Dermis blood vessel endothelial cell (primary cell): Measurements from ENCODE around the gene DEFB131B. TPM values are rescaled to one million over a fixed set of nuclear protein-coding genes. Genes with fewer than 3 reads are reported as not detected.
"Not testable (repeated sequence)": the region's sequence is repeated elsewhere in the genome, so short reads cannot be mapped to it uniquely, and the experiment has no call there.

Experiments
- DNase-seq: peaks from one replicate; pipeline ENCODE4 v3.0.0; 2010
- total RNA-seq: library from RNA; depleted of rRNA; stranded (reverse); fragments of >200 nt; gene quantifications from 2 replicates; pipeline ENCODE4 v1.2.3, GENCODE V29; 2014

The DEFB131B gene, protein sequence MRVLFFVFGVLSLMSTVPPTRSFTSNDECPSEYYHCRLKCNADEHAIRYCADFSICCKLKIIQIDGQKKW
- not detected in 2 replicates for total RNA-seq

DNA sequence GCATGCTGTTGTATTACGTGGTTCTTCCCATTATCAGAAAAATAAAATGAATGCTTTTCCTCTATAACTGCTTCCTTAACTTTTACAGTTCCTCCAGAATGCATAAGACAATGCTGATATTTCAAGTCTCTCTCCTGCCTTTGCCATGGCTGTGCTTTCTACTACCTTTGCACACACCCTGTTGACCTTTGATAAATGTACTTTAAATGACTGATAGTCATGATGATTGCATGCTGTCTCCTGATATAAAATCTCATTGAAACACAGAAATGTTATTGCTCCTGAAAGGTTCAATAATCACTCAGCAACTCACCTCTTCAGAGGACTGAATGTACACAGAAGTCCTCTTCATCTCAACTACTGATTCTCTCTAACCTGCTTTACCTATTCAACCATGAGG lies at the start of gene DEFB131B:
DEFB131B (plus strand) TSS at position 395 of the 400 bp plus-strand sequence; CDS start at position 395, 0 bp downstream.
- not testable (repeated sequence) for DNase-seq

DNA sequence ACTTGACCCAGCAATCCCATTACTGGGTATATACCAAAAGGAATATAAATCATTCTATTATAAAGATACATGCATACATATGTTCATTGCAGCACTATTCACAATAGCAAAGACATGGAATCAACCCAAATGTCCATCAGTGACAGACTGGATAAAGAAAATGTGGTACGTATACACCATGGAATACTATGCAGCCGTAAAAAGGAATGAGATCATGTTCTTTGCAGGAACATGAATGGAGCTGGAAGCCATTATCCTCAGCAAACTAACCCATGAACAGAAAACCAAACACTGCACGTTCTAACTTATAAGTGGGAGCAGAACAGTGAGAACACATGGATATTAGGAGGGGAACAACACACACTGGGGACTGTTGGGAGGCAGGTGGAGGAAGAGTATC lies 49.0 kb upstream of the DEFB131B start:
- DNase-seq, result not testable (repeated sequence)

DNA sequence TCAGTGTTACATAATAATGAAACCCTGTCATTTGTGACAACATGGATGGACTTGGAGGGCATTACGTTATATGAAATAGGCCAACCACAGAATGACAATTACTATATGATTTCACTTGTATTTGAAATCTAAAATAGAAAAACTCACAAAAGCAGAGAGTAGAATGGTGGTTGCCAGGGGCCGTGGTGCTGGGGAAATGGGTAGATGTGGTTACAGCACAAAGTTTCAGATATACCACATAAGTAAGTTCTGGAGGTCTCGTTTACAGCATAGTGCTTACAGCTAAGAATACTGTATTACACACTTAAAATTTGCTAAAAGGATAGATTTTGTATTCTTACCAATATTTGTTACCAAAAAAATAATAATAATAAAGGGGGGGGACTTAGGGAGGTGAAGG lies 48.6 kb upstream of the DEFB131B start:
- not testable (repeated sequence) for DNase-seq

DNA sequence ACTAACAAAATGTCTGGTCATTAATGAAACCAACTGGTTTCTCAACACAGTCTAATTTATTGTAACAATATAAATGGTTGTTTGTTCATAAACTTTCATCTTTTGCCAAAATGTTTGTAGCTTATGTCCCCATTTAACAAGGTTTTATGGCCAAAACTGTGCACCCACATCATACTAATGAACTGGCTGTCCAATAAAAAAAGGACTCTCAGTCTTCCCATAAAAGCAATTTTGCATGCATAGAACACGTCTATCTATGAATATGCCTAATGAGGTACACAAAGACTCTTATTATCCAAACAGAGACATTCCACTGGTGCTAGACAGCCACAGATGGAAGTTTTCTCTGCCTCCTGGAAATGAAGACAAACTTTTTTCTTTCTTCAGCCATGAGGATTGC lies 45.4 kb upstream of the DEFB131B start, which contains the start of gene DEFB108B:
DEFB108B (plus strand) TSS at position 390 of the 400 bp plus-strand sequence; CDS start at position 390, 0 bp downstream.
- DNase-seq, result not testable (repeated sequence)

DNA sequence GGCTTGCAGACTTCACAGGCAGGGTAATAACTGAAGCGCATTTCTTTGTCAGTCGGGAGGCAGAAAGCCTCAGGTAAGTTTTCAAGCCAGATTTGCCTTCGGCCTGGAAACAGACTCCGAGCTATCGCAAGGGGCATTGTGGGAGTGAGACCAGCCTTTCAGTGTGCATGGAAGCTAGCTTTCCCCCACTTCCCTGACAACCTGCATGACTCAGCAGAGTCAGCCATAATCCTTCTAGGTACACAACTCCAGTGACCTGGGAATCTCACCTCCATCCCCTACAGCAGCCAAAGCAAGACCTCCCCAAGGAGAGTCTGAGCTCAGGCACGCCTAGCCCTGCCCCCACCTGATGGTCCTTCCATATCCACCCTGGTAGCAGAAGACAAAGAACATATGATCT lies 35.5 kb upstream of the DEFB131B start:
- DNase-seq, result not testable (repeated sequence)

DNA sequence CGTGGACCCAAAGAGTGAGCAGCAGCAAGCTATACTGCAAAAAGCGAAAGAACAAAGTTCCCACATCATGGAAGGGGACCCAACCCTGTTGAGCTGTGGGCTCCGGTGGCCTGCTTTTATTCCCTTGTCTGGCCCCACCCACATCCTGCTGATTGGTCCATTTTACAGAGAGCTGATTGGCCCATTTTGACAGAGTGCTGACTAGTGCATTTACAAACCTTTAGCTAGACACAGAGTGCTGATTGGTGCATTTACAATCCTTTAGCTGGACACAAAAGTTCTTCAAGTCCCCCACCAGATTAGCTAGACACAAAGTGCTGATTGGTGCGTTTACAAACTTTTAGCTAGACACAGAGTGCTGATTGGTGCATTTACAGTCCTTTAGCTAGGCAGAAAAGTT lies 34.9 kb upstream of the DEFB131B start:
- not testable (repeated sequence) for DNase-seq

DNA sequence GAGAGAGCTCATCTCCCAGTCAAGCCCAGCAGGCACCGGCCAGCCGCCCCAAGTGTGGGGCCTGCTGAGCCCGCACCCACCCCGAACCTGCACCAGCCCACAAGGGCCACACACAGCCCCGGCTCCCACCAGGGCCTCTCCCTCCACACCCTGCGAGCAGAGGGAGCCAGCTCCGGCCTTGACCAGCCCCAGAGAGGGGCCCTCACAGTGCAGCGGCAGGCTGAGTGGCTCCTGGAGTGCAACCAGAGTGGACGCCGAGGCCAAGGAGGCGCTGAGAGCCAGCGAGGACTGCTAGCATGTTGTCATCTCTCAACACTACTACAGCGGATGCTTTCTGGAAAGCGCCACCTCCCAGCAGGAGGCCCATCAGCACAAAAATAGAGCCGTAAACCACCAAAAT lies 34.4 kb upstream of the DEFB131B start:
- DNase-seq, result no peak

DNA sequence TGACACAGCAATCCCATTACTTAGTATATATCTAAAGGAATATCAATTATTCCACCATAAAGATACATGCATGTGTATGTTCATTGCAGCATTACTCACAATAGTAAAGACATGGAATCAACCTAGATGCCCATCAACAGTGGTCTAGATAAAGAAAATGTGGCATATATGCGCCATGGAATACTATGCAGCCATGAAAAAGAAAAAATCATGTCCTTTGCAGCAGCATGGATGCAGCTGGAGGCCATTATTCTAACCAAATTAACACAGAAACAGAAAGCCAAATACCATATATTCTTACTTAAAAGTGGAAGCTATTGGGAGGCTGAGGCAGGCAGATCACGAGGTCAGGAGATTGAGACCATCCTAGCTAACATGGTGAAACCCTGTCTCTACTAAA lies 24.4 kb upstream of the DEFB131B start:
- not testable (repeated sequence) for DNase-seq

DNA sequence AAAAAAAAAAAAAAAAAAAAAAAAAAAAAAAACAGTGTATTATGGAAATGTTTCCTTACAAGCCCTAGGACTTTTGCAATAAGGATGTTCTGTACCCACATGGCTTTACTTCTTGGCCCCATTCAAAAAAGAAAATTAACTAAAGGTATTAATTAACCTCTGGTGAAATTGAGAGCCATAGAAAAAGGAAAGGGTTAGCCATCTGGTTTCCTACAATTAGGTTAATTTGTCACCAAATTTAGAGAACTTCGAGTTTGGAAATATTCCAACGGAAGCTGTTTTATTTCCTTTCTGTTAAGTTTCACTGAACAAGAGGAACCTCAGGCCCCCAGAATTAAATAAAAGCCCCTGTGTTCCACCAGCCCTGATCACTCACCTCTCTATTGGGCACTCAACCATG lies 22.4 kb upstream of the DEFB131B start:
- DNase-seq, result not testable (repeated sequence)

DNA sequence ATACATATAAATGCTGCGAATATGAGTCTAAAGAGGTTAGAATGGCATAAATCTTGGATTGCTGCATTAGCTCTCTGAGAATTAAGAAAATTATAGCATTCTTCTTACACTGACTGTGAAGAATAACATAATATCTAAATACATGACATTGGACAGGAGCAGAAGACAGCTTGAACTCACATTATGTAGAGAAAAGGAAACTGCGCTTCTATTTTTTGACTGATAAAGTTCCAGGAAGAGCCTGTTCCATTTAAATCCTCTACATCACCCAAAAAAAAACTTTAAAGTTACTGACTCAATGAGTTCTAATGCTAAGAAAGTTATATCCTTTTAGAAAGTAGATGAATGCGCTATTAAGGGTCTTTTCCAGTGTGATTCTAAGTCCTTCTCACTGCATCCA lies 17.4 kb upstream of the DEFB131B start:
- DNase-seq, result not testable (repeated sequence)

DNA sequence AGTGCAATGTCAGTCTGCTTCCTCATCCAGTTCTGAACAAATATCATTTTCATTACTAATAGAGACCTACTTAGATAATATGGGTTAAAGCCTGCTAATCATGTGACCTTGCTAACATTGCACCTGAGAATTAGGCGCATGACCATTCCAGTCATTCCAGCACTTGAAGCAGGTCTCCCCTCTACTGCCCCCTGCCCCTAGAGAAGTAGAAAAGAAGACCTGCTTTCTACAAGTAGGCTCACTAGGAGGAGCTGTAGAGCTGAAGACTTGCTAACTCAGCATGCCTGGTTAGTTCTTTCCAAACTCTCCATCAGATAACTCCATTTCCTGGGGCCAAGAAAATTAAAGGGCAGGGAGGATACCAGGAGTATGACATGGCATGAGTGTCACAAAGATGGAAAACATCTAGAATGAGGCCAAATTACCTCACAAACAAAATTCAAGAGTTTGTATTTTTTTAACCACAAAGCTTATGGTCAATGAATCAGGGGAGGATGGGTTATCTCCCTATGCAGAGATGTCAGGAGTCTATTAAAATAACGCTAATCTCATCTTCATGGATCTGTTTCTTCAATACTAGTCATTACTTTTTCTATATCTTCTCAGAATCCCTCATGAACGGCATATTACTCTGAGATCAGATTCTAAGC lies 14.2 kb upstream of the DEFB131B start:
- DNase-seq, result peak; percentile 72

DNA sequence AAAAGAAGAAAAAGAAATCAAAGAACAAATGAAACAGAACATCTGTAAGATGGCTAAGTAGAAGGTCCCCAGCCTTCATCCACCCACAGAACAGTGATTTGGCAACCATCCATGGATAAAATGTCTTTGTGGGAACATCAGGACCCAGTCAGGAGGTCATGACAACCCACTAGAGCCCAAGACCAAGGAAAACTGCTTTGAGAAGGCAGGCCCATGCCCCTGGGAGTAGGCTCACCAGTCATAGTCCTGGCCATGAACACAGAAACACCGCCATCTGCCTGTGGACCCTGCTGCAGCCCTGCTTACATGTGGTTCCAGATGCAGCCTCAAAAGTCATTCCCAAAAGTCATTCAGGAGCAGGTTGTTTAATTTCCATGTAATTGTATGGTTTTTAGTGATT lies 11.0 kb upstream of the DEFB131B start:
- not testable (repeated sequence) for DNase-seq

DNA sequence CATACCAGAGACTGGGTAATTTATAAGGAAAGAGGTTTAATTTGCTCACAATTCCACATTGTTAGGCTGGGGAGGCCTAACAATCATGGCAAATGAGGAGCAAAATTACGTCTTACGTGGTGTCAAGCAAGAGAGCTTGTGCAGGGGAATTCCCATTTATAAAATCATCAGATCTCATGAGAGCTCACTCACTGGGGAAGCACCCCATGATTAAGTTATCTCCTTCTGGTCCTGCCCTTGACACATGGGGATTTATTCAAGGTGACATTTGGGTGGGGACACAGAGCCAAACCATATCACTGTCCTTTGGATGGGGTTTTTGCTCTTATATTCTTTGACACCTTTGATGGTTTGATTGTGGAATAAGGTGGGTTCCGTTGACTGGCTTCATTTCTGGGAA lies 8.3 kb upstream of the DEFB131B start:
- not testable (repeated sequence) for DNase-seq

DNA sequence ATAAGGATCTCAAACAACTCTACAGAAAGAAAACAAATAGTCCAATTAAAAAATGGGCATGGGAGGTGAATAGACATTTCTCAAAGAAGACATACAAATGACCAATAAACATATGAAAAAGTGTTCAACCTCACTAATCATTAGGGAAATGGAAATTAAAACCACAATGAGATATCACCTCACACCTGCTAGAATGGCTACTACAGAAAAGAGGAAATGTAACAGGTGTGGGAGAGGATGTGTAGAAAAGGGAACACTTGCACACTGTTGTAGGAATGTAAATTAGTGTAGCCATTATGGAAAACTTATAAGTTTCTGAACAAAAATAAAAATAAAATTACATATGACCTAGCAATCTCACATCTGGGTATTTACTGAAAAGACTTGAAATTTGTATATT lies 7.6 kb upstream of the DEFB131B start:
- DNase-seq, result not testable (repeated sequence)

DNA sequence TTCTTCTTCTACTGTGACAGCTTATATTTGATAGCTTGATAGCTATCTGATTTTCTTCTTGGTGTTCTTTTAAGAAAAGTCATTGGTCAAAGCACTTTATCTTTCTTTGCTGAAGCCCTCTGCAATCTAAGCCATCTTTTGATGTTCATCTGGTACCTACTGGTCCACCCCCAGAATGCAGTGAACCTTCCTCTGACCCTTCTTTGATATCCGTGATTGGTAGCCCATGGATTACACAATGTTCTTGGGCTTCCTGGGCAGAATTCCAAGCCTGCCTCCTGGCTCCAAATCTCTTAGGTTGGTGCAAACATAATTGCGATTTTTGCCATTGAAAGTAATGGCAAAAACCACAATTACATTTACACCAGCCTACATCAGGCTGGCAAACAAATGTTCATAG lies 2.0 kb upstream of the DEFB131B start:
- DNase-seq, result not testable (repeated sequence)

DNA sequence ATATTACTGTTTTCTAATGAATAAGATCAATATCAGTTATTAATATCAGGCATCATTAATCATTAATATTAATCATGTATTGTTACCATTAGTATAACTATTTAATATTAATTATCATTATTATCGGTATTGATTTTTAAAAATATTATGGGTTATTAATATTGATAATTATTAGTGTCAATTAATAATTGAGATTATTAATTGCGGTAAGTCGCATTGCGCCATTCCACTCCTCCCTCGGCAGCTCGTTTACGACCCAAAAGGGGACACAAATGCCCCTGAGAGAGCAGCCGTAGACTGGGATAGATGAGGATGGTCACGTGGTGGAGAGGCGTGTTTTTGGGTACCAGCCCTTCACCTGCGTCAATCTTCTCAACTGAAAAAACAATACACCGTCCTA lies 7.6 kb downstream of the DEFB131B start:
- not testable (repeated sequence) for DNase-seq

DNA sequence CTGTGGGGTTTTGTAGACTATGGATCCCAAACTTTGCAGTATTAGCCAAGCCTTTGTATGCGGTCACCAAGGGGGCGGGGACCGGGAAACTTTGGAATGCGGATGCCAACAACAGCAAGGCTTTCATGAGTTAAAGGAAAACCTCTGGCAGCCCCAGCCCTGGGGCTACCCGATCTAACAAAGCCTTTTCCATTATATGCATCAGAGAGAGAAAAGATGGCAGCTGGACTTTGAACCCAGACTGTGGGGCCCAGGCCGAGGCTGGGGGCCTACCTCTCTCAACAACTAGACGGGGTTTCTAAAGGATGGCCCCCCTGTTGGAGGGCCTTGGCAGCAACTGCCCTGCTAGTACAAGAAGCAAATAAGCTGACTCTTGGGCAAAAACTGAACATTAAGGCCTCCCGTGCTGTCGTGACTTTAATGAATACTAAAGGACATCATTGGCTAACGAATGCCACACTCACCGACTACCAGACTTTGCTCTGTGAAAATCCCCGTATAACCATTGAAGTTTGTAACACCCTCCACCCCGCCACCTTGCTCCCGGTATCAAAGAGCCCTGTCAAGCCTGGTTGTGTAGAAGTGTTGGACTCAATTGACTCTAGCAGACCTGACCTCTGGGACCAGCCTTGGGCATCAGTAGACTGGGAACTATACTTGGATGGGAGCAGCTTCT lies 10.2 kb downstream of the DEFB131B start:
- DNase-seq, result not testable (repeated sequence)

DNA sequence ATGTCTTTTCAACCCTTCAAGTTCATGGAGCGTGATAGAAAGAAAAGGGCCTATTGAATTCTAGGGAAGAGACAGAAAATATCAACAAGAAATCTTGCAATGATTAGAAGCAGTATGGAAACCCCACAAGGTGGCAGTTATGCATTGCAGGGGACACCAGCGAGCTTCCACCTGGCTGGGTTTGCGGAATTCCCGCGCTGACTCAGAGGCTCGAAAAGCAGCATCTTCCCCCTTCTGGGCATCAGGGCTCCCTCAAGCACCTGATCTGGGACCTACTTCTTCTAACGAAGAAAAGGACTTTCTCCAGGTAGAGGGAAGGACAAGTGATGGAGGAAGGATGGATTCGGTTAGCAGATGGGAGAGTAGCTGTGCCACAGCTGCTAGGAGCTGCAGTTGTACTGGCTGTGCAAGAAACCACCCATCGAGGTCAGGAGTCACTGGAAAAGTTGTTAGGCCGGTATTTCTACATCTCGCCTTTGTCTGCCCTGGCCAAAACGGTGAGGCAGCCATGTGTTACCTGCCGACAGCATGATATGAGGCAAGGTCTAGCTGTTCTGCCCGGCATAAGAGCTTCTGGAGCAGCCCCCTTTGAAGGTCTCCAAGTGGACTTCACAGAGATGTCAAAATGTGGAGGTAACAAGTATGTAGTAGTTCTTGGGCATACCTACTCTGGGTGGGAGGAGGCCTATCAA lies 11.1 kb downstream of the DEFB131B start:
- not testable (repeated sequence) for DNase-seq

DNA sequence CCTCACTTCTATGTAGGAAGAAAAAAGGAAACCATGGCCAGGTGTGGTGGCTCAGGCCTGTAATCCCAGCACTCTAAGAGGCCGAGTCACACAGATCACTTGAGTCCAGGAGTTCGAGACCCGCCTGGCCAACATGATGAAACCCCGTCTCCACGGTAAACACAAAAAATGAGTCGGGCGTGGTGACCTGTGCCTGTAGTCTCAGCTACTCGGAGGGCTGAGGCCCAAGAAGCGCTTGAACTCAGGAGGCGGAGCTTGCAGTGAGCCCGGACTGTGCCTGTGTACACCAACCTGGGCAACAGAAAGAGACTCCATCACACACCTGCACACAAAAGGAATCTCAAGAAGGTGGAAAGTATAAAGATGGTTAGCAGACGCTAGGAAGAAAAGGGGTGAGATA lies 17.7 kb downstream of the DEFB131B start:
- no peak for DNase-seq

DNA sequence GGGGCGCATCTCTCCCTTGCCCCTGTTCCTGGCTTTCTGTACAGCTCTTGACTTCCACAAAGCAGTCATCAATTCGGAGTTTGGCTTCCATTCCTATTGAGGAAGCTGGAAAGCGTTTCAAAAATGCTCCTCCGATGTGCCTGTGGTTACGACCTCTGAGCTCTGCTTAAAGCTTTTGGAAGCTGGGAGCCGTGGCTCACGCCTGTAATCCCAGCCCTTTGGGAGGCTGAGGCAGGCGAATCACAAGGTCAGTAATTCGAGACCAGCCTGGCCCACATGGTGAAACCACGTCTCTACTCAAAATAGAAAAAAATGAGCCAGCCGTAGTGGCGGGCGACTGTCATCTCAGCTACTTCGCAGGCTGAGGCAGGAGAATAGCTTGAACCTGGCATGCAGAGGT lies 22.9 kb downstream of the DEFB131B start:
- not testable (repeated sequence) for DNase-seq

DNA sequence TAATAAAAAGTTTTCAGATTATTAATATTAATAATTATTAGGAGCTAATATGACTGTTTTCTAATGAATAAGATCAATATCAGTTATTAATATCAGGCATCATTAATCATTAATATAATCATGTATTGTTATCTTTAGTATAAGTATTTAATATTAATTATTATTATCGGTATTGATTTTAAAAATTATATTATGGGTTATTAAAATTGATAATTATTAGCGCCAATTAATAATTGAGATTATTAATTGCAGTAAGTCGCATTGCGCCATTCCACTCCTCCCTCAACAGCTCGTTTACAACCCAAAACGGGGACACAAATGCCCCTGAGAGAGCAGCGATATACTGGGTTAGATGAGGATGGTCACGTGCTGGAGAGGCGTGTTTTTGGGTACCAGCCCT lies 30.0 kb downstream of the DEFB131B start:
- DNase-seq, result no peak

DNA sequence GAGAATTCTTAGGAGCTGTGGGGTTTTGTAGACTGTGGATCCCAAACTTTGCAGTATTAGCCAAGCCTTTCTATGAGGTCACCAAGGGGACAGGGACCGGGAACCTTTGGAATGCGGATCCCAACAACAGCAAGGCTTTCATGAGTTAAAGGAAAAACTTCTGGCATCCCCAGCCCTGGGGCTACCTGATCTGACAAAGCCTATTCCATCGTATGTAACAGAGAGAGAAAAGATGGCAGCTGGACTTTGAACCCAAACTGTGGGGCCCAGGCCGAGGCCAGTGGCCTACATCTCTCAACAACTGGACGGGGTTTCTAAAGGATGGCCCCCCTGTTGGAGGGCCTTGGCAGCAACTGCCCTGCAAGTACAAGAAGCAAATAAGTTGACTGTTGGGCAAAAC lies 32.5 kb downstream of the DEFB131B start:
- DNase-seq, result not testable (repeated sequence)

DNA sequence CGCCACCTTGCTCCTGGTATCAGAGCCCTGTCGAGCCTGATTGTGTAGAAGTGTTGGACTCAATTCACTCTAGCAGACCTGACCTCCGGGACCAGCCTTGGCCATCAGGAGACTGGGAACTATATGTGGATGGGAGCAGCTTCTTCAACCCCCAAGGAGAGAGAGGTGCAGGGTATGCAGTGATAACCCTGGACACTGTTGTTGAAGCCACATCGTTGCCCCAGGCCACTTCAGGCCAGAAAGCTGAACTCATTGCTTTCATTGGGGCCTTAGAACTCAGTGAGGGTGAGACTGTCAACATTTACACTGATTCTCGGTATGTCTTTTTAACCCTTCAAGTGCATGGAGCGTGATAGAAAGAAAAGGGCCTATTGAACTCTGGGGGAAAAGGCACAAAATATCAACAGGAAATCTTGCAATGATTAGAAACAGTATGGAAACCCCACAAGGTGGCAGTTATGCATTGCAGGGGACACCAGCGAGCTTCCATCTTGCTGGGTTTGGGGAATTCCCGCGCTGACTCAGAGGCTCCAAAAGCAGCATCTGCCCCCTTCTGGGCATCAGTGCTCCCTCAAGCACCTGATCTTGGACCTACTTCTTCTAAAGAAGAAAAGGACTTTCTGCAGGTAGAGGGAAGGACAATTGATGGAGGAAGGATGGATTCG lies 33.2 kb downstream of the DEFB131B start:
- not testable (repeated sequence) for DNase-seq
